GM12878 (cell line): Measurements from ENCODE around the gene ADAMTS2. TPM values are rescaled to one million over a fixed set of nuclear protein-coding genes. Genes with fewer than 3 reads are reported as not detected.

Source experiments
- ATAC-seq: fragments of 200-7000 bp; cut with Tn5 transposase; 3 replicates; pipeline ENCODE4 v1.9.1; 2020; ENCODE audit warnings: mild to moderate bottlenecking, moderate library complexity
- BruUV-seq: library from RNA; stranded (reverse); fragments of 400-500 nt; replicated peaks from 2 replicates; lab custom pipeline; 2021; lab: Mats Ljungman, UMichigan
- CTCF ChIA-PET: fragments of 300-600 bp; sonication (Branson Sonifier 250); formaldehyde crosslinking; extraction: SDS; loops from one replicate; lab custom pipeline; 2021; ENCODE audit warnings: inconsistent platforms; lab: Yijun Ruan, JAX
- POLR2A ChIA-PET: fragments of 350-600 bp; formaldehyde crosslinking; extraction: SDS; loops from one replicate; lab custom pipeline; 2021; ENCODE audit warnings: inconsistent platforms; lab: Charles Lee
- RAD21 ChIA-PET: fragments of 300-600 bp; sonication (Branson Sonifier 250); formaldehyde crosslinking; loops from one replicate; lab custom pipeline; 2023; ENCODE audit warnings: antibody characterized with exemption; ENCODE audit not compliant: unreplicated experiment; lab: Charles Lee
- SMC1A ChIA-PET: fragments of 300-600 bp; sonication (Branson Sonifier 250); formaldehyde crosslinking; loops from one replicate; lab custom pipeline; 2023; ENCODE audit not compliant: unreplicated experiment, uncharacterized antibody; lab: Charles Lee
- DNase-seq: peaks from one replicate; pipeline ENCODE4 v3.0.0-alpha.2; 2011; ENCODE audit warnings: low read depth, low spot score
- FAIRE-seq: peaks from 3 replicates; lab custom pipeline; 2011; peaks lifted over from hg19 to GRCh38; lab: Jason Lieb, UNC
- H2AFZ ChIP-seq: 2 replicates; pipeline ENCODE4 v1.6.0; 2011; ENCODE audit warnings: low read depth, low read length, control low read depth; ENCODE audit not compliant: control insufficient read depth
- H3K27ac ChIP-seq: 2 replicates; pipeline ENCODE4 v1.5.1; 2011; ENCODE audit warnings: control low read depth; ENCODE audit not compliant: control insufficient read depth, insufficient read depth
- H3K27me3 ChIP-seq, 2 experiments: replicated peaks in 1 of 2; 2 replicates each; pipeline versions ENCODE4 v1.6.0 to v1.6.1; 2011; ENCODE audit warnings: low read length in 1 of 2; ENCODE audit not compliant: control insufficient read depth in 2 of 2, insufficient read depth in 2 of 2
- H3K36me3 ChIP-seq, 2 experiments: 2 replicates each; pipeline ENCODE4 v1.5.1; 2011; ENCODE audit warnings: low read length in 1 of 2; ENCODE audit not compliant: control insufficient read depth in 2 of 2, insufficient read depth in 2 of 2
- H3K4me1 ChIP-seq: 2 replicates; pipeline ENCODE4 v1.6.1; 2011; ENCODE audit warnings: mild to moderate bottlenecking, low read length, moderate library complexity, mixed read lengths; ENCODE audit not compliant: control insufficient read depth, insufficient read depth
- H3K4me2 ChIP-seq: 2 replicates; pipeline ENCODE4 v1.6.0; 2011; ENCODE audit warnings: control low read depth; ENCODE audit not compliant: control insufficient read depth, insufficient read depth
- H3K4me3 ChIP-seq: fragments of 200-600 bp; sonication (generic); 2 replicates; pipeline ENCODE4 v1.5.1; 2016
- H3K79me2 ChIP-seq: 2 replicates; pipeline ENCODE4 v1.6.0; 2011; ENCODE audit warnings: low read length; ENCODE audit not compliant: control insufficient read depth, insufficient read depth
- H3K9ac ChIP-seq: 2 replicates; pipeline ENCODE4 v1.8.0; 2011; ENCODE audit warnings: low read length, control low read depth, mixed read lengths; ENCODE audit not compliant: control insufficient read depth, insufficient read depth
- H3K9me3 ChIP-seq: replicated peaks from 3 replicates; pipeline ENCODE4 v1.5.1; 2011; ENCODE audit warnings: mild to moderate bottlenecking, low read length; ENCODE audit not compliant: control insufficient read depth, insufficient read depth
- H4K20me1 ChIP-seq: 2 replicates; pipeline ENCODE4 v1.6.0; 2011; ENCODE audit not compliant: control insufficient read depth, insufficient read depth
- E4F1 ChIP-seq: fragments of 450-650 bp; IDR thresholded peaks from 2 replicates; pipeline ENCODE4 v1.6.1; 2018; ENCODE audit warnings: borderline replicate concordance, mild to moderate bottlenecking; ENCODE audit not compliant: partially characterized antibody
- IKZF1 ChIP-seq: fragments of 450-650 bp; conservative IDR thresholded peaks from 2 replicates; pipeline ENCODE4 v1.6.1; 2017; ENCODE audit warnings: antibody characterized with exemption, mild to moderate bottlenecking
- IKZF2 ChIP-seq, 2 experiments: fragments of 450-650 bp; IDR thresholded peaks; 2 replicates each; pipeline ENCODE4 v1.6.1; 2017; ENCODE audit warnings: mild to moderate bottlenecking in 2 of 2, moderate library complexity in 2 of 2
- NFYA ChIP-seq: IDR thresholded peaks from 2 replicates; pipeline ENCODE4 v1.6.1; 2011; ENCODE audit warnings: low read depth, mild to moderate bottlenecking, low read length, improper control_type of control experiment, borderline replicate concordance
- NR2C2 ChIP-seq: IDR thresholded peaks from 2 replicates; pipeline ENCODE4 v1.6.1; 2011; ENCODE audit warnings: borderline replicate concordance, low read depth; ENCODE audit not compliant: control insufficient read depth, insufficient read length
- PKNOX1 ChIP-seq: fragments of 450-650 bp; IDR thresholded peaks from 2 replicates; pipeline ENCODE4 v1.6.1; 2016; ENCODE audit warnings: mild to moderate bottlenecking
- POLR2AphosphoS5 ChIP-seq: IDR thresholded peaks from 2 replicates; pipeline ENCODE4 v1.6.1; 2011; ENCODE audit warnings: mild to moderate bottlenecking, low read length, inconsistent platforms
- RBBP5 ChIP-seq: fragments of 200-600 bp; sonication (generic); conservative IDR thresholded peaks from 2 replicates; pipeline ENCODE4 v1.6.1; 2016
- RCOR1 ChIP-seq: conservative IDR thresholded peaks from 2 replicates; pipeline ENCODE4 v1.6.1; 2012; ENCODE audit warnings: low read depth, low read length, improper control_type of control experiment
- RELB ChIP-seq: fragments of 450-650 bp; IDR thresholded peaks from 2 replicates; pipeline ENCODE4 v1.6.1; 2017; ENCODE audit warnings: low read depth, mild to moderate bottlenecking, moderate library complexity
- RFX5 ChIP-seq: IDR thresholded peaks from 2 replicates; pipeline ENCODE4 v1.6.1; 2011; ENCODE audit warnings: low read depth, low read length, improper control_type of control experiment
- STAT1 ChIP-seq: fragments of 450-650 bp; conservative IDR thresholded peaks from 2 replicates; pipeline ENCODE4 v1.6.1; 2014; ENCODE audit warnings: antibody characterized with exemption, mild to moderate bottlenecking
- SUPT20H ChIP-seq: IDR thresholded peaks from 2 replicates; pipeline ENCODE4 v1.6.1; 2011; ENCODE audit warnings: low read depth, mild to moderate bottlenecking, low read length, moderate library complexity, borderline replicate concordance; ENCODE audit not compliant: control insufficient read depth
- WGBS: methylation state at CpG from one replicate; pipeline ENCODE4 v1.1.6; 2016; ENCODE audit warnings: low lambda C conversion rate; ENCODE audit not compliant: insufficient replicate concordance, insufficient coverage; ENCODE audit errors: missing lambda C conversion rate; 5-methylcytosine and 5-hydroxymethylcytosine counted together
- in situ Hi-C: fragments of 300-500 bp; cut with MboI; formaldehyde crosslinking; loops from 9 replicates; pipeline ENCODE4 v1.14.3; 2018; ENCODE audit warnings: mixed read lengths
- intact Hi-C: fragments of 100-400 bp; cut with micrococcal nuclease; formaldehyde crosslinking; loops from one replicate; pipeline ENCODE4 v1.14.2; 2022; ENCODE audit not compliant: unreplicated experiment
- polyA plus RNA-seq, 11 experiments: library from polyadenylated mRNA; depleted of rRNA in 4 of 11; unstranded in 6 of 11; stranded (reverse) in 5 of 11; fragments of >200 nt; fragmentation: Nextera tagmentation in 4 of 11; fragmentation: Illumina TruSeq in 1 of 11; extraction: Ambion mirVana in 4 of 11; extraction: Trizol in 1 of 11; gene quantifications; 1 replicate in 1 of 11; 2 replicates in 10 of 11; pipeline versions ENCODE4 v1.2.1 to v1.2.3, GENCODE V29; 2011 to 2016; ENCODE audit warnings: inconsistent platforms in 2 of 11, missing spikeins in 2 of 11, low read depth in 1 of 11
- total RNA-seq, 4 experiments: library from RNA; depleted of rRNA in 3 of 4; stranded (reverse); fragments of >200 nt in 3 of 4; fragmentation: Illumina TruSeq in 1 of 4; extraction: Trizol in 1 of 4; gene quantifications; 2 replicates each; pipeline versions ENCODE4 v1.2.1 to v1.2.3, GENCODE V29; 2013 to 2021

ADAMTS2 gene
- total and polyA plus RNA-seq, 10 of the 15 experiments (the other 5 are each of a cell fraction or from before 2014, with no cell fraction given) = 0.03 to 0.05 TPM; not detected in 8

DNA sequence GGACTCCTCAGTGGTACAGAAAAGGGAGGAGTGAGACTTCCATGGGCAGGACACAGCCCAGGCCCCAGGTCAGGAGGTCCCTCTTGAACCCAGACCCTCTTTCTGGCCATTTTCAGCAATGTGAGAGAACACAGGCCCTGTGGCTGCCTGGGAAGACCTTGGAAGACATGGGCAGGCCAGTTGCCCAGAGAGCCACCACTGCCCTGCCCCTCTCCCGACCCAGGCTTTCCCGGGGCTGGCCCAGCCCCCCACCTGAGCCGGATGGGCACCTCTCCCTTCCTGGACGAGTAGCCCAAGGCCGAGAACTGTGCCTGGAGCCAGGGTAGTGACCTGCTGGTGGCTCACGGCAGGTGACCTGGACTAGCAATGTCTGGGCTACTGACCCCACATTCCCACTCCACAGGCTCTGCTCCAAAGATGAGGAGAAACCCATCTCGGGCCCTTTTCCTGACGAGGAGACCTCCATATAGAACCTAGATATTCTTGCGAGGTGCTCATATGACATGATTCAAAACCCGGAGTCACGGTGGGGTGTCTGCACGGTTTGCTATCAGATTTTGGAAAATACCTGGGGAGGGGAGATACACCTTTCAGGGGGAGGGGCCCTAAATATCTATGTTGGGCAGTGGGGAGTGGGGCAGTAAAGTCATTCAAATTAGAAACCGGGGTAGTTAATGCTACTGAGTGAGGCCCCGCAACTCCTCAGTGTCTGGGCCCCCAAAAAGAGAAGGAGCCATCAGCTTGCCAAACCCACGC is 225.7 kb downstream of the ADAMTS2 start (continued):
- TF ChIP-seq E4F1 = no peak
- TF ChIP-seq IKZF1 = no peak
- no peak for TF ChIP-seq NR2C2

DNA sequence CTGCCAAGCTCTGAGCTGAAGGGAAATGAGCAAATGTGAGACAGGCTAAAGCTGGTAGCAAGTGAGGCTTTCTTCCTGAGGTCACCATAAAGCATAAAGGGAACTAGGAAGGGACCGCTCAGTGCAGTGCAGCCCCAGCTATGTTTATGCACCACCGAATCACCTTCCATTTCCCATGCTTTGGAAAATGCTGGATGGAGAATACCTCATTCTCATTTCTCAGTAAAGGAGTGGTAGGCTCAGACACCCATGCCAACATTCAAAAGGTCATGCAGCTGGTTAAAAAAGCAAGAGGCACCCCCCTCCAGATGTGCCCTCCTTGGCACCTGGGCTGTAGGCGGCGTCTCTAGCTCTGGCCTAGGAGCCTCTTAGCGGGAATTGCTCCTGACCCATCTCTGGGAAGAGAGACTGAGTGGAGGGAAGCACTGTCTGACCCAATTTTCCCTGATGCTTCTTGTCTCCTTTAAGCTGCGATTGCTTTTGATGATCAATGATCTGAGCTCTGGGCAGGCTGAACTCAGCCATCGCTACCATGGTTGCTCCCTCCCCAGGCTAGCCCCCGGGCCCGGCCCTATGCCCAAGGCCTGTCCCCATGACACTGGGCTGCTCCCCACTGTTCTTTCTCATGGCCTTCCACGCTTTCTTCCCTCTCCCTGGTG is 226.4 kb downstream of the ADAMTS2 start:
- Histone ChIP-seq H3K9me3 (no peaks in the 10 kb centered on the region; the same call in 2 of the 3 replicates), H3K27me3 (no peaks in the 10 kb centered on the region), H3K79me2 (no peaks in the 10 kb centered on the region), H3K27ac (no peak overlapping the region), H3K4me2 (no peak overlapping the region), H4K20me1 (no peaks in the 10 kb centered on the region), H3K4me1 (no peaks in the 10 kb centered on the region), H3K9ac (no peak overlapping the region), H3K36me3 (no peaks in the 10 kb centered on the region), H2AFZ (no peak overlapping the region), H3K4me3 (no peak overlapping the region)
- no peak for ATAC-seq
- no TSS peak for BruUV-seq
- ChIA-PET POLR2A (no interaction called here), CTCF (no interaction called here), SMC1A (no interaction called here), RAD21 (no interaction called here)
- 23% methylated on average over 10 of the region's 10 CpGs for WGBS
- DNase-seq = no peak
- FAIRE-seq = no peak
- in situ Hi-C loops = no loop called here
- intact Hi-C loops = no loop called here
- TF ChIP-seq STAT1 (no peak), IKZF2 (IDR thresholded peaks at IDR 0.05) (no peak), PKNOX1 (no peak), NFYA (no peak), RBBP5 (no peak), SUPT20H (no peak), RFX5 (no peak), RELB (no peak), POLR2AphosphoS5 (no peak), RCOR1 (no peak)
